Spleen (tissue), 11 donors: ENCODE measurements around the gene IQCE. TPM values are rescaled to one million over a fixed set of nuclear protein-coding genes. Genes with fewer than 3 reads are reported as not detected.

ENCODE experiments used
- DNase-seq: peaks from one replicate; pipeline ENCODE4 v3.0.0-alpha.2; 2020
- H3K27ac ChIP-seq, 8 donors: fragments of 200-600 bp; sonication (generic) in 7 of 8; 1 replicate in 4 of 8; 2 replicates in 4 of 8; pipeline versions ENCODE4 v1.5.0 to v1.8.0; 2016 to 2021; ENCODE audit warnings: inconsistent platforms in 4 of 8, mild to moderate bottlenecking in 4 of 8, moderate library complexity in 1 of 8
- H3K27me3 ChIP-seq, 7 donors: fragments of 200-600 bp; sonication (generic) in 6 of 7; replicated peaks in 1 of 7; 1 replicate in 4 of 7; 2 replicates in 3 of 7; pipeline versions ENCODE4 v1.5.0 to v1.8.0; 2016 to 2021; ENCODE audit warnings: inconsistent platforms in 3 of 7, mild to moderate bottlenecking in 1 of 7
- H3K36me3 ChIP-seq, 6 donors: fragments of 200-600 bp; sonication (generic) in 5 of 6; 1 replicate in 4 of 6; 2 replicates in 2 of 6; pipeline versions ENCODE4 v1.5.0 to v1.8.0; 2016 to 2021; ENCODE audit warnings: inconsistent platforms in 2 of 6
- H3K4me1 ChIP-seq, 6 donors: fragments of 200-600 bp; sonication (generic) in 5 of 6; 1 replicate in 3 of 6; 2 replicates in 3 of 6; pipeline versions ENCODE4 v1.5.0 to v1.8.0; 2016 to 2021; ENCODE audit warnings: inconsistent platforms in 3 of 6
- H3K4me3 ChIP-seq, 8 donors: fragments of 200-600 bp; sonication (generic) in 7 of 8; 1 replicate in 4 of 8; 2 replicates in 4 of 8; pipeline versions ENCODE4 v1.5.0 to v1.8.0; 2016 to 2021; ENCODE audit warnings: inconsistent platforms in 4 of 8, mild to moderate bottlenecking in 4 of 8, moderate library complexity in 2 of 8
- H3K9me3 ChIP-seq, 8 donors: fragments of 200-600 bp; sonication (generic) in 7 of 8; 1 replicate in 4 of 8; 2 replicates in 4 of 8; pipeline versions ENCODE4 v1.5.0 to v1.8.0; 2016 to 2021; ENCODE audit warnings: inconsistent platforms in 4 of 8
- POLR2A ChIP-seq, 3 donors: fragments of 450-650 bp; IDR thresholded peaks; one replicate each; pipeline ENCODE4 v1.5.1; 2017; ENCODE audit warnings: antibody characterized with exemption in 3 of 3, mild to moderate bottlenecking in 1 of 3
- POLR2AphosphoS5 ChIP-seq, 3 donors: sonication (generic); formaldehyde crosslinking; IDR thresholded peaks; one replicate each; pipeline ENCODE4 v1.5.1; 2017; ENCODE audit warnings: antibody characterized with exemption in 3 of 3
- WGBS, 5 donors: extraction: QIAGEN DNeasy Blood & Tissue Kit in 3 of 5; methylation state at CpG; one replicate each; pipeline versions ENCODE4 v1.1.5 to v1.1.7; 2013 to 2018; 5-methylcytosine and 5-hydroxymethylcytosine counted together
- intact Hi-C: fragments of 100-400 bp; cut with DNase I; formaldehyde crosslinking; loops from one replicate; pipeline ENCODE4 v1.15.0; 2023; ENCODE audit warnings: low total_unique reads
- polyA plus RNA-seq, 3 donors: library from polyadenylated mRNA; stranded (reverse); fragments of 200-250 nt; gene quantifications; one replicate each; pipeline ENCODE4 v1.2.1, GENCODE V29; 2013
- total RNA-seq, 7 donors: library from RNA; depleted of rRNA in 3 of 7; stranded (reverse); fragments of >200 nt in 3 of 7; fragmentation: NEBNext Ultra II Directional in 4 of 7; extraction: Animal tissue kit (Norgen Biotek cat#: 25700) in 4 of 7; gene quantifications; one replicate each; pipeline versions ENCODE4 v1.1.0 to v1.2.1, GENCODE V29; 2016 to 2021
- TF ChIP-seq, protein P1 (sequence below), 11 experiments: fragments of 200-600 bp in 7 of 11; fragments of 450-650 bp in 4 of 11; sonication (generic) in 4 of 11; IDR thresholded peaks in 8 of 11; conservative IDR thresholded peaks in 3 of 11; 1 replicate in 7 of 11; 2 replicates in 4 of 11; pipeline versions ENCODE4 v1.4.0 to v1.8.0; 2016 to 2021; ENCODE audit warnings: antibody characterized with exemption in 11 of 11, inconsistent platforms in 4 of 11, mild to moderate bottlenecking in 1 of 11
- donor health status: healthy with polysubstance abuse.
- donor health status: DM: no; HTN: no; CAD: no; lungs with moderate emphysema.
- donor health status: DM: no; HTN: no; CAD: no.
- donor health status: Bipolar disorder and iron deficiency.
- donor health status: healthy.
- donor health status: DM: no; HTN: no; CAD: no.
- donor health status: DM: yes; HTN: yes; CAD: no.

The IQCE gene
- total and polyA plus RNA-seq, 10 donors: 1.2 to 17.1 (median 11.4) TPM

DNA sequence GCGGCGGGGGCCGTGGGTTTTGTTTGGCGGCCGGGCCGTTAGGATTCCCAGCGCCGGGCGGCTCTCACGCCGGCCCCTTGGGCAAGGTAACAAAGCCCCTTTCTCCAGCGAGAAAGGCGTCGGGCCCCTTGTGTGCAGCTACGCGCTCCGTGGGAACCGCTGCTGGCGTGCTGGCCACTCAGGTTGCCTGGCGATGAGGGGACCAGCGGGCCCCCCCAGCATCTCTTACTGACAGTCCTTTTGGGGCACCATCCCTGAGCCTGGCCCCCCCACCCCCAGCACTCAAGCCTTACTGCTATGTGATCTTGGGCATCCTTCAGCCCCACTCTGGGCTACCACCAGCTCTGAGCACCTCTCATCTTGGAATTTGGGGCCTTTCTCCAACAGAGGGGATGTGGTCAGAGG lies 37.4 kb upstream of the IQCE start:
- Histone ChIP-seq H3K36me3 (peaks cover 0 to 23% (median 12%) of the 10 kb centered on the region in 6 donors), H3K27me3 (peaks cover 0 to 32% (median 0%) of the 10 kb centered on the region in 7 donors), H3K27ac (peak overlapping the region in 5 of 8 donors; percentile 27 to 96 (median 94)), H3K4me3 (peak overlapping the region; percentile 59 to 89 (median 67)), H3K9me3 (no peaks in the 10 kb centered on the region), H3K4me1 (peaks cover 58 to 94% (median 81%) of the 10 kb centered on the region in 6 donors)
- intact Hi-C loops: no loop called here
- WGBS, 5 donors: 22 to 41% (median 26%) methylated on average over 4 to 21 of the region's 21 CpGs
- TF ChIP-seq POLR2AphosphoS5 (IDR thresholded peaks at IDR 0.05) (no peak), POLR2A (IDR thresholded peaks at IDR 0.05) (no peak)
- TF ChIP-seq, protein P1, sequence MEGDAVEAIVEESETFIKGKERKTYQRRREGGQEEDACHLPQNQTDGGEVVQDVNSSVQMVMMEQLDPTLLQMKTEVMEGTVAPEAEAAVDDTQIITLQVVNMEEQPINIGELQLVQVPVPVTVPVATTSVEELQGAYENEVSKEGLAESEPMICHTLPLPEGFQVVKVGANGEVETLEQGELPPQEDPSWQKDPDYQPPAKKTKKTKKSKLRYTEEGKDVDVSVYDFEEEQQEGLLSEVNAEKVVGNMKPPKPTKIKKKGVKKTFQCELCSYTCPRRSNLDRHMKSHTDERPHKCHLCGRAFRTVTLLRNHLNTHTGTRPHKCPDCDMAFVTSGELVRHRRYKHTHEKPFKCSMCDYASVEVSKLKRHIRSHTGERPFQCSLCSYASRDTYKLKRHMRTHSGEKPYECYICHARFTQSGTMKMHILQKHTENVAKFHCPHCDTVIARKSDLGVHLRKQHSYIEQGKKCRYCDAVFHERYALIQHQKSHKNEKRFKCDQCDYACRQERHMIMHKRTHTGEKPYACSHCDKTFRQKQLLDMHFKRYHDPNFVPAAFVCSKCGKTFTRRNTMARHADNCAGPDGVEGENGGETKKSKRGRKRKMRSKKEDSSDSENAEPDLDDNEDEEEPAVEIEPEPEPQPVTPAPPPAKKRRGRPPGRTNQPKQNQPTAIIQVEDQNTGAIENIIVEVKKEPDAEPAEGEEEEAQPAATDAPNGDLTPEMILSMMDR (IDR thresholded peaks at IDR 0.05 in 8 of 11, conservative IDR thresholded peaks at IDR 0.05 in 3 of 11): no peak
- peak; percentile 84 for DNase-seq

DNA sequence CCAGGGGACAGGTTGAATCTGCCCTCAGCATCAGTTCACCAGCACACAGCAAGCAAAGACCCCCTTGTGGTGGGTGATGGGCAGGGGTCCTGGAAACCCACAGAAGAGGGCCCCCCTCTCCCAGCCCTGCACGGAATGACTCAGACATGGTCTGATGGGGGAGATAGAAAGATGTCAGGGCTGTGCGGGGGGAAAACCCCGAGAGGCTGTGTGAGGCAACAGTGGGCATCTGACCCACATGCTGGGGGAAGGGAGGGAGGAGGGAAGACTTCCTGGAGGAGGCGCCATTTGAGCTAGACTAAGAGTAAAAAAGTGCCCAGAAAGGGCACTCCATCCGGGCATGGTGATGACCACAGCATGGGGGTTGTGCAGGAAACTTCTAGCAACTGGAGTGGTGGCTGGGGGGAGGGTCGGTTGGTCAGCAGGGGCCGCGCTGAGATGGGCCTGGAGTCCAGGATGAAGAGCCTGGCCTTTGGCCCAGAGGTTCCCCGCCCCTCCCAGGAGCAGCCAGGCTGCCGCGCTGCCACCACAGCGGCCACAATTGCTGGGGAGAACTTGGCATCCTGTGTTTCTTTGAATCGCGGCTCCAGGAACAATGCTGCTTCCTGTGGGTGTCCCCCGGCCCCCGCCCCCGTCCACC lies 36.7 kb upstream of the IQCE start:
- TF ChIP-seq POLR2AphosphoS5 (IDR thresholded peaks at IDR 0.05) (peak; percentile 26 to 71 (median 58)), POLR2A (IDR thresholded peaks at IDR 0.05) (no peak)
- peak; percentile 86 for DNase-seq

DNA sequence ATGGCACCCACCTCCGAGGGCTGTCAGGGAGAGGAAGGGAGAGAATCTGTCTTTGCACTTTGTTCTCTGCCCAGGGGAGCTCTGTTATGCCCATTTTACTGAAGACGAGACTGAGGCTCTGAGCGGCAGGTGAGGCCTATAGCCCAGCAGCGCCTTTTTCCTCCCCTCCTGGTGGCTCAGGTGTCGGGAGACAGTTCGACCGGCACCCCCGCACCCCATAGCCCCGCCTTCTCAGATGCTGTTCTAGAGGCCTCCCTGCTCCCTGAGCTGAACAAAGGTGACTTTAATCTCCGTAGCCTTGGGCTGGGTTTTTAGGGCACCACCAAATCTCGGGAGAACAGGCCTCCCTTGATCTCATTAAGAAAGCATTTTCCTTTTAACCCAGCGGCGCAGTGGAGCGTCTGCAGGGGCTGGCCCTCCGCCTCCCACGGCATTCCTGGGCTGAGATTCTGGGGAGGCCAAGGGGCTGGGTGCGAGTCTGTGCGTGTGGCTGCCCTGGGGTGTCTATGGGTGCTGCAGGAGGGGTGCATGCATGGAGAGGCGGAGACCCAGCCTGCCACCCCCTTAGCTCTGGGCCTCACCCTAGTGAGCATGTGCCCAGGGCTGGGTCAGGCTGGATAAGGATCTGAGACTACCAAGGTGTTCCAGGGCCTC lies 35.9 kb upstream of the IQCE start:
- peak in 1 of 3 donors; percentile 17 for TF ChIP-seq POLR2AphosphoS5 (IDR thresholded peaks at IDR 0.05)
- TF ChIP-seq POLR2A (IDR thresholded peaks at IDR 0.05): no peak
- TF ChIP-seq, protein P1 (IDR thresholded peaks at IDR 0.05 in 8 of 11, conservative IDR thresholded peaks at IDR 0.05 in 3 of 11): no peak
- intact Hi-C loops: no loop called here
- Histone ChIP-seq H3K36me3 (peaks cover 0 to 37% (median 23%) of the 10 kb centered on the region in 6 donors), H3K27ac (peak overlapping the region; percentile 1 to 96 (median 60)), H3K27me3 (peaks cover 0 to 32% (median 0%) of the 10 kb centered on the region in 7 donors), H3K4me3 (peak overlapping the region in 7 of 8 donors; percentile 59 to 89 (median 70)), H3K4me1 (peaks cover 70 to 94% (median 93%) of the 10 kb centered on the region in 6 donors), H3K9me3 (no peaks in the 10 kb centered on the region)
- WGBS, 5 donors: 26 to 51% (median 45%) methylated on average over 10 to 19 of the region's 19 CpGs
- no peak for DNase-seq

More for the DNA sequence above, 36.7 kb upstream of the IQCE start:
- Histone ChIP-seq H3K4me1 (peaks cover 63 to 94% (median 85%) of the 10 kb centered on the region in 6 donors), H3K9me3 (no peaks in the 10 kb centered on the region), H3K27me3 (peaks cover 0 to 32% (median 0%) of the 10 kb centered on the region in 7 donors), H3K4me3 (peak overlapping the region; percentile 10 to 89 (median 67)), H3K27ac (peak overlapping the region; percentile 22 to 96 (median 60)), H3K36me3 (peaks cover 0 to 30% (median 20%) of the 10 kb centered on the region in 6 donors)
- 2 to 8% (median 5%) methylated on average over 11 to 17 of the region's 17 CpGs for WGBS, 5 donors
- intact Hi-C loops: no loop called here

DNA sequence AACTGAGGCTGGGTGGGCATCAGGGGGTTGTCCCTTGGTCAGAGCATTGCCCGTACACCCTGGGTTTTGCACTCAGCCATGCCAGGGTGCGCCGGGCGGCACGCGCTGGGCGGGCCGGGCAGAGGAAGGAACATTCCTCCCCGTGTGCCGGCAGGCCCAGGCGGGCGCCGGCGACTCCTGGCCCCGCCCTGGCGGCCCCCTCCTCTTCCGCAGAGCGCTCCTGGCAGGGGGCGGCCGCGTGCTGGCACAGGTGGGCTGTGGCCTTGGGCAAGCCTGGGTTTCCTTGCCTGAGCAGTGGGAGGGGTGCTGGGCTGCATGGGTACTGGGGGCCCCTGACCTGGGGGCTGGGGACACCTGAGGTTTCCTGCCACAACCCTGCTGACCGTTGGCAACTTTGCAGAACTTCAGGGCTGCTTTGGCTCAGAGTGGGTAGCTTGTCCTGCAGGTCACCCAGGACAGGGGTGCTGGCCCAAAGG lies 35.3 kb upstream of the IQCE start:
- peak; percentile 86 for DNase-seq
- intact Hi-C loops: no loop called here
- TF ChIP-seq, protein P1 (IDR thresholded peaks at IDR 0.05 in 8 of 11, conservative IDR thresholded peaks at IDR 0.05 in 3 of 11): no peak
- peak in 1 of 3 donors; percentile 5 for TF ChIP-seq POLR2AphosphoS5 (IDR thresholded peaks at IDR 0.05)
- Histone ChIP-seq H3K27me3 (peaks cover 0 to 29% (median 0%) of the 10 kb centered on the region in 7 donors), H3K36me3 (peaks cover 0 to 41% (median 23%) of the 10 kb centered on the region in 6 donors), H3K4me3 (peak overlapping the region in 6 of 8 donors; percentile 23 to 89 (median 70)), H3K4me1 (peaks cover 70 to 94% (median 93%) of the 10 kb centered on the region in 6 donors), H3K9me3 (no peaks in the 10 kb centered on the region), H3K27ac (peak overlapping the region; percentile 43 to 96 (median 60))
- 0 to 31% (median 11%) methylated on average over 1 to 22 of the region's 22 CpGs; no CpG with 5 or more reads in 1 of the 5 donors for WGBS, 5 donors
